ENCODE measurements around the gene TUBGCP2.

The TUBGCP2 gene

DNA sequence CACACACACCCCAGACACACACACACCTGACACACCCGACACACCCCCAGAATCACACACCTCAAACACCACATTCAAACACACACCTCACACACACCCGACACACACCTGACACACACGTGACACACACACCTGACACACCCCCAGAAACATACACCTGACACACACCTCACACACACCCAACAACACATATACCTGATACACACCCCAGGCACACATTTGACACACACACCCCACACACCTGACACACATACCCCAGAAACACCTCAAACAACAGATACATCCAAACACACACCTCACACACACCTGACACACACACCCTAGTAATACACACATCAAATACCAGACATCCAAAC, 28.7 kb upstream of the TUBGCP2 start:
- Histone ChIP-seq H3K9me3 (ENCODE audit: control insufficient read depth, low read length) (no peaks in the 10 kb centered on the region), H3K9ac (no peak overlapping the region), H3K4me1 (no peaks in the 10 kb centered on the region), H3K79me2 (no peaks in the 10 kb centered on the region), H3K4me3 (ENCODE audit: low read depth, low read length) (no peak overlapping the region), H3K36me3 (ENCODE audit: control insufficient read depth, insufficient read depth, low read length) (no peaks in the 10 kb centered on the region), H2AFZ (no peak overlapping the region), H3K27me3 (ENCODE audit: control insufficient read depth, insufficient read depth, low read length) (no peaks in the 10 kb centered on the region), H3K4me2 (ENCODE audit: low read length) (no peak overlapping the region), H3K27ac (no peak overlapping the region)
- TF ChIP-seq, protein P1, sequence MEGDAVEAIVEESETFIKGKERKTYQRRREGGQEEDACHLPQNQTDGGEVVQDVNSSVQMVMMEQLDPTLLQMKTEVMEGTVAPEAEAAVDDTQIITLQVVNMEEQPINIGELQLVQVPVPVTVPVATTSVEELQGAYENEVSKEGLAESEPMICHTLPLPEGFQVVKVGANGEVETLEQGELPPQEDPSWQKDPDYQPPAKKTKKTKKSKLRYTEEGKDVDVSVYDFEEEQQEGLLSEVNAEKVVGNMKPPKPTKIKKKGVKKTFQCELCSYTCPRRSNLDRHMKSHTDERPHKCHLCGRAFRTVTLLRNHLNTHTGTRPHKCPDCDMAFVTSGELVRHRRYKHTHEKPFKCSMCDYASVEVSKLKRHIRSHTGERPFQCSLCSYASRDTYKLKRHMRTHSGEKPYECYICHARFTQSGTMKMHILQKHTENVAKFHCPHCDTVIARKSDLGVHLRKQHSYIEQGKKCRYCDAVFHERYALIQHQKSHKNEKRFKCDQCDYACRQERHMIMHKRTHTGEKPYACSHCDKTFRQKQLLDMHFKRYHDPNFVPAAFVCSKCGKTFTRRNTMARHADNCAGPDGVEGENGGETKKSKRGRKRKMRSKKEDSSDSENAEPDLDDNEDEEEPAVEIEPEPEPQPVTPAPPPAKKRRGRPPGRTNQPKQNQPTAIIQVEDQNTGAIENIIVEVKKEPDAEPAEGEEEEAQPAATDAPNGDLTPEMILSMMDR (IDR thresholded peaks at IDR 0.05): no peak

DNA sequence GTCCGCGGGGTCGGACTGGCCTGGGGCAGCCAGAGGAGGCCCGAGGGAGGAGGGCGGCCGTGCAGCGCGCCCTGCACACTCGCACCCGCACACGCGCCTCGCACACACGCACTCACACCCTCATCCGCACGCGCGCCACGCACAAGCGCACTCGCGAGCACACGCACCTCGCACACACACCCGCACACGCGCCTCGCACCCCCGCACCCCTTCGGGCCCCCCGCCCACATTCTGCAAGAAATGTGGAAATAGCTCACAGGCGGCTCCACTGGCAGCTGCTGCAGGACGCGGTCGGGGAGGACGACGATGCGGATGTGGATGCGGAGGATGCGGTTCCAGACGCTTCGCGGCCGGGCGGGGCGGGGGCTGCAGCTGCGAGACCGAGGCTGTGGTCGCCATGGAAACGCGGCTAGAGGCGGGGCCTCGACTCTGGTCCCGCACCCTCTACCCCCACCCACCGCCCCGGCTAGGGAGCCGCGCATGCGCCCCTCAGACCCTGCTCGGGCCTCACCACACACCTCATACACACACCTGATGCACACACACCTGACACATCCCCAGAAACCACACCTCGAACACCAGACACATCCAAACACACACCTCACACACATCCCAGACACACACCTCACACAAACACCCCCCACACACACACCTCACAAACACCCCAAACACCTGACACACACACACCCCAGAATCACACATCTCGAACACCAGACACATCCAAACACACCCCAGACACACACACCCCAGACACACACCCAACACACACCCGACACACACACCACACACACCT, 28.1 kb upstream of the TUBGCP2 start, which contains the start of gene CALY:
Gene CALY (minus strand): TSS at position 320 of the 793 bp plus-strand sequence. CDS start 7,907 bp downstream, outside the sequence.
- no peaks in the 10 kb centered on the region for H3K79me2 ChIP-seq
- peak within 1 kb of the TSS; percentile 70 for H3K4me2 ChIP-seq (ENCODE audit: low read length)
- peak within 1 kb of the TSS; percentile 70 for H2AFZ ChIP-seq
- no peaks in the 10 kb centered on the region for H3K27me3 ChIP-seq (ENCODE audit: control insufficient read depth, insufficient read depth, low read length)
- no peaks in the 10 kb centered on the region for H3K36me3 ChIP-seq (ENCODE audit: control insufficient read depth, insufficient read depth, low read length)
- no peaks in the 10 kb centered on the region for H3K4me1 ChIP-seq
- TF ChIP-seq, protein P1 (IDR thresholded peaks at IDR 0.05): no peak
- no peaks in the 10 kb centered on the region for H3K9me3 ChIP-seq (ENCODE audit: control insufficient read depth, low read length)
- peak within 1 kb of the TSS; percentile 53 for H3K4me3 ChIP-seq (ENCODE audit: low read depth, low read length)
- H3K9ac ChIP-seq: no peak within 1 kb of the TSS
- H3K27ac ChIP-seq: no peak within 1 kb of the TSS

DNA sequence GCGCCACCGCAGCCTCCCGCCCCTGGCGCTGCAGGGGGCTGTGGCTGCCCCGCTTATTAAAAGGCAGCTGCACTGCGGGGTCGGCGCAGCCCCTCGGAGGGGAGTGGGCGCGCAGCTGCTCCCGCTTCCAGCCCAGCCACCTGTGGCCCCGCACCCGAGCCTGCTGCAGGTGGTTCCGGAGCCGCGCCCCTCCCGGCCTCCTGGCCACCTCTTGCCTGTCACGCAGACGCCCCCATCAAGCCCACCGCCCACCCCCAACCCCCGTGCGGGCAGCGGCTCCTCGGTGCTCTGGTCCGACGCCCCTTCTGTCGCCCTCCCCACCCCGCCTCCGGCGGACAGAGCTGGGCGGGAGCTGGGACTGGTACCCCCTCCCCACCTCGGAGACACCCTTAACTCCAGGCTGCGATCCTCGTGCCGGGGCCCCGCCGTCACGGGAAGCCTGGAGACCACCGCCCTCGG, 27.5 kb upstream of the TUBGCP2 start:
- TF ChIP-seq, protein P1 (IDR thresholded peaks at IDR 0.05): no peak
- Histone ChIP-seq H3K36me3 (ENCODE audit: control insufficient read depth, insufficient read depth, low read length) (no peaks in the 10 kb centered on the region), H3K4me2 (ENCODE audit: low read length) (peak overlapping the region; percentile 70), H3K27ac (no peak overlapping the region), H3K9me3 (ENCODE audit: control insufficient read depth, low read length) (no peaks in the 10 kb centered on the region), H3K79me2 (no peaks in the 10 kb centered on the region), H3K4me3 (ENCODE audit: low read depth, low read length) (peak overlapping the region; percentile 53), H2AFZ (no peak overlapping the region), H3K4me1 (no peaks in the 10 kb centered on the region), H3K9ac (no peak overlapping the region), H3K27me3 (ENCODE audit: control insufficient read depth, insufficient read depth, low read length) (no peaks in the 10 kb centered on the region)

- Histone ChIP-seq H2AFZ (peak overlapping the region; percentile 70), H3K4me2 (ENCODE audit: low read length) (peak overlapping the region; percentile 70), H3K36me3 (ENCODE audit: control insufficient read depth, insufficient read depth, low read length) (no peaks in the 10 kb centered on the region), H3K27me3 (ENCODE audit: control insufficient read depth, insufficient read depth, low read length) (no peaks in the 10 kb centered on the region), H3K9me3 (ENCODE audit: control insufficient read depth, low read length) (no peaks in the 10 kb centered on the region), H3K4me1 (no peaks in the 10 kb centered on the region), H3K9ac (no peak overlapping the region), H3K79me2 (no peaks in the 10 kb centered on the region), H3K4me3 (ENCODE audit: low read depth, low read length) (peak overlapping the region; percentile 53), H3K27ac (no peak overlapping the region)
- TF ChIP-seq, protein P1 (IDR thresholded peaks at IDR 0.05): no peak
Observed at GRCh38 chr10:133335246-133336117, 26.8 kb upstream of the TUBGCP2 start.

Data from parathyroid adenoma (tissue), 2 donors.